Posterior vena cava (tissue), 2 donors: ENCODE data around the gene GNAT2. TPM values are rescaled to one million over a fixed set of nuclear protein-coding genes. Genes with fewer than 3 reads are reported as not detected.

ENCODE experiments used
- DNase-seq: peaks from one replicate; pipeline ENCODE4 v3.0.0-alpha.2; 2020; ENCODE audit warnings: low spot score
- intact Hi-C, 2 donors: fragments of 100-400 bp; cut with DNase I; formaldehyde crosslinking; loops; one replicate each; pipeline versions ENCODE4 v1.14.1 to v1.14.2; 2022 to 2023
- total RNA-seq, 2 donors: library from RNA; stranded (reverse); fragmentation: NEBNext Ultra II Directional; extraction: Animal tissue kit (Norgen Biotek cat#: 25700); gene quantifications; one replicate each; pipeline ENCODE4 v1.2.1, GENCODE V29; 2021
- donor health status: DM: yes; HTN: yes; CAD: no.
- donor health status: DM: yes; HTN: yes; CAD: no.

GNAT2 gene
- total RNA-seq, 2 donors from 2014 or later: not detected

DNA sequence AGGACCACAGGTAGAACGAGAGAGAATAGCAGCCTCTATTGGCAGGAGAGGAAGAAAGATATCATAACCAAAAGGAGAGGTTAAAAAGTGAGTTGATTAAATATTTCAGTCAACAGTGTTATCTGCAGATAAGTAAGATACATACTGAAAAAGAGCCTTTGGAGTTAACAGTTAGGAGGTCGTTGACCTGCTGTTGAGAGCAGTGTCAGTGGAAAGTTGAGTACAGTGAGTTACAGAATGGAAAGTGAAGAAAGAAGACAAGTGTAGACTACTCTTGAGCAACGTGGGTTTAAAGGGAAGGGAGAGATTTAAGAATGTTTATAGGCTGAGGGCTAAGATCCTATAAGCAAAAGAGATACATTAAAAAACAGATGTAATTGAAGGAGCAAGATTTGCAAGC, 30.2 kb downstream of the GNAT2 start:
- no peak for DNase-seq
- intact Hi-C loops: no loop called here

DNA sequence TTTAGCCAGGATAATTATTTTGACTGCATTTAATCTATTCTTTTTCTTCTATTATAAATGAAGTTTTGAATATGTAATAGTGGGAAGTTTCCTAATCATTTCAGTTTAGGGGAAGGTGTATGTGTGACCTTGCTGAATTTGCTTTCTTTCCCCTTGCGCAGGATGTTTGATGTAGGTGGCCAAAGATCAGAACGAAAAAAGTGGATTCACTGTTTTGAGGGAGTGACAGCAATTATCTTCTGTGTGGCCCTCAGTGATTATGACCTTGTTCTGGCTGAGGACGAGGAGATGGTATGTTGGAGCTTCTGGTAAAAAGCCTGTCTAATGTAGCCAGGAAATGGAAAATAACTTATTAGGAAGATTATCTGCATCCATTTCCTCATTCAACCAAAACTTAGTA, 33.4 kb downstream of the GNAT2 start:
- intact Hi-C loops: no loop called here

DNA sequence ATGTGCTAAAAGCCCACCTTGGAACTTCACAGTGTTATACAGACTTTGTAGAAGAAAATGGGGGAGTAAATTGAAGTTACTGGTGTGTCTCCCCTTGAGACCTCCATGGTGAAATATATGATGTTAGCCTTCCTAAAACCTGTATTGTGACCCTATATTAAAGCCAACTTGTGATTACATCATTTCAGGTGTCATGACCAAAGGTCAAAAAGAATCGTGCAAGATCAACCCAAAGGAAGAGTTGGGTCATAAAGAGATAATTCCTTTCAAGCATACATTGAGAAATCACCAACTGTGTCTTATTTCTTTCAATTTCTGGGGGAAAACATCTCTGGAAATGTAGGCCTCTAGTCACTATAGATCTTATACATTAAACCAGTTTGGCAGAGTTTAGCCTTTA, 34.6 kb downstream of the GNAT2 start:
- intact Hi-C loops: no loop called here

More for the DNA sequence above, 33.4 kb downstream of the GNAT2 start:
- no peak for DNase-seq

DNA sequence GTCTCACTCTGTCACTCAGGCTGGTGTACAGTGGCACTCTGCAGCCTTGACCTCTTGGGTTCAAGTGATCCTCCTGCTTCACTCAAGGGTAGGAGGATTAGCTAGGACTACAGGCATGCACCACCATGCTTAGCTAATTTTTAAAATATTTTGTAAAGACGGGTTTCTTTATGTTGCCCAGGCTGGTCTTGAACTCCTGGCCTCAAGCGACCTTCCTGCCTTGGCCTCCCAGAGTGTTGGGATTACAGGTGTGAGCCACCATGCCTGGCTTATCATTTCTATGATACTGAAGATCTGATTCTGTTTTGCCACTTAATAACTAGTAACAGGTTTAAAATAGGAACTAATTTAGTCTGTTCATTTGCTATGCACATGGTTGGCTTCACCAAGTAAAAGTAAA, 37.4 kb downstream of the GNAT2 start:
- DNase-seq: no peak
- intact Hi-C loops: no loop called here

More for the DNA sequence above, 34.6 kb downstream of the GNAT2 start:
- DNase-seq: no peak

DNA sequence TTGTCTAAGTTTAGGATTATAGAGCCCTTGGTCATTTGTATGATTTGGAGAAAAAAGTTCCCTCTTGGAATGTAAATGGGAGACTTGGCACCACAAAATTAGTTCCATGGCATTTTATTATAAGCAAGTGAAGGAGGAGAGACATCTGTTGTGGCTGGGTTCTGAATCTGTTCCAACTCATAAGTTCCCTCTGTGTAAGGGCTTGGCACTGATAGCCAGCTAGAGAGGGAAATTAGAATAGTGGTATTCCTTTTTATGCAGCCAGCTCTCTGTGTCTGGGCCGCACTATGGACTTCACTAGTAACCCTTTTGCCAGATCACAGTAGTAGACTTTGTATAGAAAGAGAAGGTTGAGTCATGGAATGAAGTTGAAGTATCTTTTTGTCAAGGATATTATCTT, 39.9 kb downstream of the GNAT2 start:
- intact Hi-C loops: loop anchor here in 1 of 2 donors (5.0 kb wide), 1 partner anchor 78 kb away; the partner anchor contains the start of gene GSTM4
- DNase-seq: no peak

DNA sequence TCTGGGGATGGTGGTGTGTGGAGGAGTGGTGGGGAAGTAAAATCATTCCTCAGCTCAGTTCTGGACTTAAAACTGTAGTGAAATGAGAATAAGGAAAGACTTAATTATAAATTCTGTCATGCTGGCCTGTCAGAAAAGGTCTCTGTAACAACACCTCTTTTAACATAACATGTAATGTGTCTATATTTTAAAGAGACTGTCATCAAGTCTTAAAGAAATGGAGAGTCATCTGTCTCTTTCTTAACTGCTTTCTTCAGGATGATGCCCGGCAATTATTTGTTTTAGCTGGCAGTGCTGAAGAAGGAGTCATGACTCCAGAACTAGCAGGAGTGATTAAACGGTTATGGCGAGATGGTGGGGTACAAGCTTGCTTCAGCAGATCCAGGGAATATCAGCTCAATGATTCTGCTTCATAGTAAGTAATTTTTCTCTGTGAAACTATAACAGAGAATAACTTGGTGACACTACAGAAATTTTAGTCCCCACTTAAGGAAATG, 40.4 kb downstream of the GNAT2 start:
- DNase-seq: no peak

DNA sequence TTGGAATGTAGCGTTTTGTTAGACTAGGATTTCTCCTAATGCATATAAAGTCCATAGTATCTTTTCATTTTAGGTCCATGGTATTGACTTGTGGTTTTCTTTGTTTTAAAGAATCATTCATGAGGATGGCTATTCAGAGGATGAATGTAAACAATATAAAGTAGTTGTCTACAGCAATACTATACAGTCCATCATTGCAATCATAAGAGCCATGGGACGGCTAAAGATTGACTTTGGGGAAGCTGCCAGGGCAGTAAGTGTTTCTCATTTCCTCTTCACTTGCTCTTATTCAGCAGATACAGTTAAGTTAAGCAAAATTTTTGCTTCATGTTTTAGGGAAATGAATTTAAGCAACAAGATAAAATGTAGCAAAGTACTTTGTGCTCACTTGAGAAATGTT, 45.6 kb downstream of the GNAT2 start:
- intact Hi-C loops: no loop called here
- no peak for DNase-seq

More for the DNA sequence above, 40.4 kb downstream of the GNAT2 start:
- intact Hi-C loops: loop anchor here in 1 of 2 donors (5.0 kb wide), 1 partner anchor 78 kb away; the partner anchor contains the start of gene GSTM4

DNA sequence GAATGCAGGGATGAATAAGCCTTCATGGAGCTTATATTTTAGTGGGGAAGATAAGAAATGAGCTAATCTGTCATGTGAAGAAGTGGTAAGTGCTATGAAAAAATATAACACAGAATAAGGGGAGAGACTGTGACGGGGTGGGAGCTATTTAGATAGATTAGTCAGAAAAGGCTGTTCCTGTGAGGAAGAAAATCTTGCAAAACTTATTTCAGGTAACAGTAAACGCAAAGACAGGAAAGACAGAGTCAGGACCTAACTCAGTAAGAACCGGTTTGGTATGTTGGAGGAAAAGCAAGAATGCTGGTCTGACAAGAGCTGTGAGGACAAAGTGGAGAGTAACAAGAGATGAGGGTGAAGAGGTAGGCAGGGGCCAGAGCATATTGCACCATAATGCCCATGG, 49.0 kb downstream of the GNAT2 start:
- no peak for DNase-seq
- intact Hi-C loops: no loop called here

DNA sequence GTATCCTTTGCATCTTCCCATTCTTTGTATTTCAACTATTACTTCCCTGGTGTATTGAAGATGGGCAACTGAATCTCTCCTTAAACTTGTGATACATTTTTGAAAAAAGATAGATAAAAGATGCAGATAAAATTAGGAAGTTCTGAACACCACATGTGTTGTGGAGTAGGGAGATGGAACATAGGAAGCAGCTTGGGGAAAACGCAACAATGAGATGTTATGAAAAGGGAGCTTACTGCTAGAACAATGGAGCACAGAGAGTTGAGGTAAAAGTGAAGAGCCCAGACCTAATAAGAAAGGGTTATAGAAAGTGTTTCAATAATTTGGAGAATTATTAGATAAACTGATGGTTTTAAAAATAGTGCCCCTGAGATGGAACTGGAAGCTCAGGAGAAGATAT, 50.1 kb downstream of the GNAT2 start:
- intact Hi-C loops: no loop called here
- DNase-seq: no peak

DNA sequence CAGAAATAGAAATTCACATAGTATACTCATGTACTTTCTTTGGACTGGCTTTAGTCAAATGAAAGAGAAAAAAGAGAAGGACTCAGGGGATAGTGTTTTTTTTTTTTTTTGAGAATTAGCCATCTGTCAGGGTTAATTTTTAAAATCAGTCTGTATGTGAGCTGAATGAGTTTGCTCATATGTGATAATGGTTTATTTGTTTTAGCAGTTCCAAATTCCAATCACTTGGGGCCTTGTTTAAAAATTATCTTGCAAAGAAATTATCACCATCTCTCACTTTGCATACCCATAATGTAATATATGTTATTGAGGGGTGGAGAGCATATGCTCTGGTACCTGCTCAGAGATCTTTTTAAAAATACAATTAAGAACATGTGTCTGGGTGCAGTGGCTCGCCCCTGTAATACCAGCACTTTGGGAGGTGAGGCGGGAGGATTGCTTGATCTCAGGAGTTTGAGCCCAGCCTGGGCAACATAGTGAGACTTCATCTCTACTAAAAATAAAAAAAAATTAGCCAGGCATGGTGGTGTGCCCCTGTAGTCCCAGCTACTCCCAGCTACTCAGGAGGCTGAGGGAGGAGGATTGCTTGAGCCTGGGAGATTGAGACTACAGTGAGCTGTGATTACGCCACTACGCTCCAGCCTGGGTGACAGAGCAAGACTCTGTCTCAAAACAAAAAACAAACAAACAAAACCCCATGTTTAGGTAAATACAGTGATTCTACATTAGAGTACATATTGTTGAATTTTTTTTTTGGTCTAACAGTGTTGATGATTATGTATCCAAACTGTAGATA, 51.3 kb downstream of the GNAT2 start:
- no peak for DNase-seq
- intact Hi-C loops: no loop called here

DNA sequence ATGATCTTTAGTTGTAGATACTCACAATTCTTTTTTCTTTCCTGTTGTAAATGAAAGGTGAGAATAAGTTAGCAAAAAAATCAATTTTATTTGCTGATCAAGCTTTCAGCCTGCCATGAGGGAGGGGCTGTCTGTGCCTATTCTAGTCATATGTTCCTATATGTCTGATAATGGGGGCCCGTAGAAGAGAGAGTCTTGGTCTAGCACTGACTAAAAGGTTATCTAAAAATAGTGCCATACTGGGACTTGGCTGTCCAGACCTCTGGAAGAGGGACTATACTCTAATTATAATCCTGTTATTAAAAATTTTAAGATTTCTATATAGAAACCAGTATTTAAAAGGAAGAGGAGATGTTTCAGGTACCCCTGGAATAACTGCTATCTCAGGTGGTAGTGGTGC, 52.4 kb downstream of the GNAT2 start:
- no peak for DNase-seq
- intact Hi-C loops: no loop called here

DNA sequence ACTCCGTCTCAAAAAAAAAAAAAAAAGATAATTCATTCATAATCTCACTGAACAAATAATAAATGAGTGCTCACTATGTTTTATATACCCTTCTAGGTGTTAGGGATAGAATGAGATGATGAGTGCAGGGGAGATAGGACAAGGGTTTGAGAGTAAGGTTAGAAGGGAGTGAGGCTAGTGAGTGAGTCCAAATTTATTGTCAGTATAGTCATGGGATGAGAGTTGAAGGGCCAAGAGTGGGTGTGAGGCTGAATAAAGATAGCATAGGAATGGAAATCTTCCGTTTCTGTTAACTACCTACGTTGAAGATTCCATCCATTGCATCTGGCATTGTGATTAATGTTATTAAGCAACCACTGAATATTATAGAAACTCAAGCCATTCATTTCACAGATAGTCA, 54.2 kb downstream of the GNAT2 start:
- intact Hi-C loops: no loop called here
- DNase-seq: no peak

DNA sequence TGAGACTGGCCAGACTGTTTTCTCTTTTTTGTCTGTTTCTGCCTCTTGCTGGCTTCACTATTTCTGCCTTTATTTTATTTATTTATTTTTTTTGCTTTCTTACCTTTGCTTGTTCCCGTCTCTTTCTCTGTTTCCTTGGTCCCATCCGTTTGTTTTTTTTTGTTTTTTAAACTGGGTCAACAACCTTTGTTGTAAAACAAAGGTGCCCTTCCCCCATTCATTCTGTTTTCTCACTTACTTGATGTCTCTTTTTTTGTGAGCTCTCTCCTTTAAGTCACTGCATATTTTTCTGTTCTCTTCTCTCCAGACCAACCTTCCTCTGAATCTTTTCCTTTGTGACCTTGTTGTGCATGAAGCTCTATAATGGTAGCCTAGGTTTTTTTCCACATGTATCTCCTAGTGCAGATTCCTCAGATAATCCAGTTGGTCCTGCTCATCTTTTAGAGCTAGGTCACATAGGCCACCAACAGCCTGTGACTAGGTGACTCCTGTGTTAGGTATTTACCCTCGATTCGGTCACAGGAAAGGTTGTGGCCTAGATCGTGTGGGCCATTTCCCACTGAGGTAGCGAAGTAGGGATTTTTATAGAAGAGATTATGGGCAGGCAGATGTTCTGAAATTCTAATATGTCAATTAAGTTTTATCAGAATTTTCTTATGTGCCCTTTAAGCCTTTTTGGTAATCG, 55.1 kb downstream of the GNAT2 start:
- no peak for DNase-seq
- intact Hi-C loops: no loop called here

DNA sequence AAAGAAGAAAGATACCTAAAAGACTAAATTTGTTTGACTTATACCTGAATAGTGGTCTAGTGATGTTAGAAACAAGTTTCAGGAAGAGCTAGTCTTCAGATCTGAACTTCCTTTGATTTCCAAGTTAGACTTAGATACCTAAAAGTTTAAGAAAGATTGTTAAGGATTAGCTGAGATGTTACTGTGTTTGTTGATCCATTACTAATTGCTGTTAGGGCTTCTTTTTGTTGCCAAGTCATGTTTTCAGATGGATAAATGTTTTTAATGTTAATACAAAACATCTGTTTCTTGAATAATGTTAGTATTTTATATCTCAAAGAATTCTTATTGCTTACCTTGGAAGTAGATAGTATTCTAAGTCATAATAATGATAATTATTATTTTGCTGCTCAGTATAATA, 59.4 kb downstream of the GNAT2 start:
- intact Hi-C loops: no loop called here
- no peak for DNase-seq

DNA sequence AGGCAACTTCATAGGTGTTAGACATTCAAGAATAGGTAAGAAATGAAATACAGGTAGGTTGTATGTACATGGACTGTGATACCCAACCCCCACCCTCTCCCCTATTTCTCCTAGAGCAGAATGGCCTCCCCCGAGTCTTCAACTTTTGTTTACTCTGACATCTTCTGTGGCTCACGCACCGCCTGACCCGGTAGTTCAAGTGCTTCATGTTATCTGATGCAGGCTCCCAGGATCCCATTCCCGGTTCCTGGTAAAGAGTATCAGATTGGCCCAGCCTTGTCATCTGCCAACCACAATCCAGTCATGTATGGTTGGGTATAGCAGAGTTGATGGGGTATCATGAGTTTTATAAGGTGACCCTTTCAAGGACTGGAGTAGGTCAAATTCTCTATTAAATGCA, 61.9 kb downstream of the GNAT2 start:
- intact Hi-C loops: no loop called here
- no peak for DNase-seq

DNA sequence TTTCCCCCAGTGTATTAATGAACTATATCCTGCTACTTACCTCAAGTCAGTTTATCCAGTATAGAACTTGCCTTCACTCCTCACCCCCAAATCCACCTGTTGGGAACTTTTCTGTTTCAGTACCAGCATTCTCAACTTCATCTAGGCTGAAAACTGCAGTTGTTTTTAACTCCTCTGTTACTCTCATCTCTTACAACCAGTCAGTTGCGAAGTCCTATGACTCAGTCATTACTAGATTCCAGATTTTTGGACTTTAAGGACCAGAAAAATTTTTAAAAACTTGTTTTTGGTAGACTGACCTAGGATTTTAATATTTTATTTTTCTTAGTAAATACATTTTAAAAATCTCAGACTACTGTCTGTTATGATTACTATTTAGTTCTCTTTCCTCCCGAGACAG, 62.9 kb downstream of the GNAT2 start:
- intact Hi-C loops: no loop called here
- DNase-seq: no peak

Other genes with a start within 250 kb of the GNAT2 start
- gene SORT1, start 221.7 kb downstream of the GNAT2 start, total RNA-seq: 100 to 1,000 TPM; 102 to 125 TPM
- 10 to 100 TPM; 43.3 to 51.2 TPM for gene PSMA5, start 193.2 kb downstream of the GNAT2 start, total RNA-seq
- 1 to 10 TPM; 2.1 to 9.0 TPM for gene SYPL2, start 153.1 kb downstream of the GNAT2 start, total RNA-seq
- gene ATXN7L2, start 135.7 kb downstream of the GNAT2 start, total RNA-seq: 1 to 10 TPM; 2.7 to 3.3 TPM
- gene CYB561D1, start 125.5 kb downstream of the GNAT2 start, total RNA-seq: 10 to 100 TPM; 10.5 to 11.3 TPM
- gene AMIGO1, start 109.9 kb downstream of the GNAT2 start, total RNA-seq: 1 to 10 TPM; 3.6 to 5.2 TPM
- not detected for gene GPR61, start 79.7 kb downstream of the GNAT2 start, total RNA-seq
- gene GNAI3, start 71.0 kb downstream of the GNAT2 start, total RNA-seq: 1 to 10 TPM; 6.8 to 7.5 TPM
- gene AMPD2, start 221 bp upstream of the GNAT2 start, total RNA-seq: 10 to 100 TPM; 33.8 to 39.4 TPM
- 10 to 100 TPM; 21.2 to 35.4 TPM for gene GSTM4, start 36.5 kb upstream of the GNAT2 start, total RNA-seq
- gene GSTM2, start 48.4 kb upstream of the GNAT2 start, total RNA-seq: 10 to 100 TPM; 29.2 to 45.9 TPM
- not detected for gene GSTM1, start 68.2 kb upstream of the GNAT2 start, total RNA-seq
- gene GSTM5, start 92.6 kb upstream of the GNAT2 start, total RNA-seq: 10 to 100 TPM; 16.7 to 25.4 TPM
- gene GSTM3, start 121.4 kb upstream of the GNAT2 start, total RNA-seq: 10 to 100 TPM; 35.1 to 52.2 TPM
- not detected for gene EPS8L3, start 144.3 kb upstream of the GNAT2 start, total RNA-seq